Measurements from ENCODE around the gene ATP1A4.

DNA sequence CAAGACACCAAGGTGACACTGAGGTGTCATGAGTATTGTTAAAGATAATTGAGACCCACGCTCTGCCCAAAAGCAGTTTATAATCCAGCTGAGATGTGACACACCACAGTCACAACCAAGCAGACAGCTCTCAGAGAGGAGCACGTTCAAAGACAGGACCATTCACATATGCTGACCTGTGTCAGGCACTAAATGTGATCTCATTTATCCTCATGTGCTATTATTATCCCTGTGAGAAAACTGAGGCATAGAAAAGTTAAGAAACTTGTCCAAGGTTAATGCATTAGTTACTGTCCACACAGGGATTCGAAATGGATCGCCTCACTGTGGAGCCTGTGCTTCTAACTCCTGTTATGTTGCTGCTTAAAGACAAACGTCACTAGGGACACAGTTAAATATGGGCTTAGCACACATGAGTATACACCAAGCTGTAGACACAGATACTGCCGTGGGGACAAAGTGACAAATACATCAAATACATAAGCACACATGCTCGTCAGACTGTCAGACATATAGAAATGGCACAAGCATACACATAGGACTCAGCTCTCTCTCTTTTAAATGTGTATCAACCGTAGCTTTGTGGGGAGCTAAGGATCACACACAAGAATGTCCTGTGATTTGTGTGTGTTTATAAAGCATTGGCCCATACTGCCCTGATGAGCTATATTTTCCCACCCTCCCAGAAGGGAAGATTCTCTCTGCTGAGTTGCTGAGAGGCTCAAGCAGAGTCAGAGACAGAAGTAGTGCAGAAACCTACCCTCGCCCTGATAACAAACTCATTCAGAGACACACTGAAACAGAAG lies 49.5 kb upstream of the ATP1A4 start:
- no peak for TF ChIP-seq ZFP30 (CRISPR knock-in tag; IDR thresholded peaks at IDR 0.05)
- TF ChIP-seq, protein P1, sequence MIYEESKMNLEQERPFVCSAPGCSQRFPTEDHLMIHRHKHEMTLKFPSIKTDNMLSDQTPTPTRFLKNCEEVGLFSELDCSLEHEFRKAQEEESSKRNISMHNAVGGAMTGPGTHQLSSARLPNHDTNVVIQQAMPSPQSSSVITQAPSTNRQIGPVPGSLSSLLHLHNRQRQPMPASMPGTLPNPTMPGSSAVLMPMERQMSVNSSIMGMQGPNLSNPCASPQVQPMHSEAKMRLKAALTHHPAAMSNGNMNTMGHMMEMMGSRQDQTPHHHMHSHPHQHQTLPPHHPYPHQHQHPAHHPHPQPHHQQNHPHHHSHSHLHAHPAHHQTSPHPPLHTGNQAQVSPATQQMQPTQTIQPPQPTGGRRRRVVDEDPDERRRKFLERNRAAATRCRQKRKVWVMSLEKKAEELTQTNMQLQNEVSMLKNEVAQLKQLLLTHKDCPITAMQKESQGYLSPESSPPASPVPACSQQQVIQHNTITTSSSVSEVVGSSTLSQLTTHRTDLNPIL (CRISPR knock-in tag; IDR thresholded peaks at IDR 0.05; ENCODE audit: low read depth): no peak
- TF ChIP-seq ZFP3 (CRISPR knock-in tag; IDR thresholded peaks at IDR 0.05): no peak
- TF ChIP-seq, protein P2, sequence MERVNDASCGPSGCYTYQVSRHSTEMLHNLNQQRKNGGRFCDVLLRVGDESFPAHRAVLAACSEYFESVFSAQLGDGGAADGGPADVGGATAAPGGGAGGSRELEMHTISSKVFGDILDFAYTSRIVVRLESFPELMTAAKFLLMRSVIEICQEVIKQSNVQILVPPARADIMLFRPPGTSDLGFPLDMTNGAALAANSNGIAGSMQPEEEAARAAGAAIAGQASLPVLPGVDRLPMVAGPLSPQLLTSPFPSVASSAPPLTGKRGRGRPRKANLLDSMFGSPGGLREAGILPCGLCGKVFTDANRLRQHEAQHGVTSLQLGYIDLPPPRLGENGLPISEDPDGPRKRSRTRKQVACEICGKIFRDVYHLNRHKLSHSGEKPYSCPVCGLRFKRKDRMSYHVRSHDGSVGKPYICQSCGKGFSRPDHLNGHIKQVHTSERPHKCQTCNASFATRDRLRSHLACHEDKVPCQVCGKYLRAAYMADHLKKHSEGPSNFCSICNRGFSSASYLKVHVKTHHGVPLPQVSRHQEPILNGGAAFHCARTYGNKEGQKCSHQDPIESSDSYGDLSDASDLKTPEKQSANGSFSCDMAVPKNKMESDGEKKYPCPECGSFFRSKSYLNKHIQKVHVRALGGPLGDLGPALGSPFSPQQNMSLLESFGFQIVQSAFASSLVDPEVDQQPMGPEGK (CRISPR knock-in tag; IDR thresholded peaks at IDR 0.05; ENCODE audit: borderline replicate concordance): no peak
- TF ChIP-seq, protein P3, sequence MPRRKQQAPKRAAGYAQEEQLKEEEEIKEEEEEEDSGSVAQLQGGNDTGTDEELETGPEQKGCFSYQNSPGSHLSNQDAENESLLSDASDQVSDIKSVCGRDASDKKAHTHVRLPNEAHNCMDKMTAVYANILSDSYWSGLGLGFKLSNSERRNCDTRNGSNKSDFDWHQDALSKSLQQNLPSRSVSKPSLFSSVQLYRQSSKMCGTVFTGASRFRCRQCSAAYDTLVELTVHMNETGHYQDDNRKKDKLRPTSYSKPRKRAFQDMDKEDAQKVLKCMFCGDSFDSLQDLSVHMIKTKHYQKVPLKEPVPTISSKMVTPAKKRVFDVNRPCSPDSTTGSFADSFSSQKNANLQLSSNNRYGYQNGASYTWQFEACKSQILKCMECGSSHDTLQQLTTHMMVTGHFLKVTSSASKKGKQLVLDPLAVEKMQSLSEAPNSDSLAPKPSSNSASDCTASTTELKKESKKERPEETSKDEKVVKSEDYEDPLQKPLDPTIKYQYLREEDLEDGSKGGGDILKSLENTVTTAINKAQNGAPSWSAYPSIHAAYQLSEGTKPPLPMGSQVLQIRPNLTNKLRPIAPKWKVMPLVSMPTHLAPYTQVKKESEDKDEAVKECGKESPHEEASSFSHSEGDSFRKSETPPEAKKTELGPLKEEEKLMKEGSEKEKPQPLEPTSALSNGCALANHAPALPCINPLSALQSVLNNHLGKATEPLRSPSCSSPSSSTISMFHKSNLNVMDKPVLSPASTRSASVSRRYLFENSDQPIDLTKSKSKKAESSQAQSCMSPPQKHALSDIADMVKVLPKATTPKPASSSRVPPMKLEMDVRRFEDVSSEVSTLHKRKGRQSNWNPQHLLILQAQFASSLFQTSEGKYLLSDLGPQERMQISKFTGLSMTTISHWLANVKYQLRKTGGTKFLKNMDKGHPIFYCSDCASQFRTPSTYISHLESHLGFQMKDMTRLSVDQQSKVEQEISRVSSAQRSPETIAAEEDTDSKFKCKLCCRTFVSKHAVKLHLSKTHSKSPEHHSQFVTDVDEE (CRISPR knock-in tag; IDR thresholded peaks at IDR 0.05): no peak
- no peak for TF ChIP-seq ZNF8 (CRISPR knock-in tag; IDR thresholded peaks at IDR 0.05)
- no peak for TF ChIP-seq ARNTL (CRISPR knock-in tag; IDR thresholded peaks at IDR 0.05; ENCODE audit: borderline replicate concordance, low read depth)
- no peak for TF ChIP-seq ZNF565 (CRISPR knock-in tag; conservative IDR thresholded peaks at IDR 0.05; ENCODE audit: low read depth)
- no peak for TF ChIP-seq BACH2 (CRISPR knock-in tag; IDR thresholded peaks at IDR 0.05; ENCODE audit: borderline replicate concordance)

Measured in SK-N-SH treated with all-trans-retinoic acid at 6 μM for 48 hours (cell line).